GM13976 (cell line): ENCODE data around the gene NCOA7.
A peak's percentile ranks its signal among the peaks of the same experiment; 100 is the strongest.

Source experiments
- DNase-seq: peaks from one replicate; pipeline ENCODE4 v3.0.0; 2012; ENCODE audit warnings: low spot score
- CTCF ChIP-seq: IDR thresholded peaks from 2 replicates; pipeline ENCODE4 v1.5.1; 2012; ENCODE audit warnings: borderline replicate concordance, mild to moderate bottlenecking; ENCODE audit not compliant: insufficient read depth; ENCODE audit errors: extremely low read depth, missing control alignments, control extremely low read depth
- in situ Hi-C: fragments of 300-500 bp; cut with MboI; formaldehyde crosslinking; loops from one replicate; pipeline ENCODE4 v1.12.0; 2022; ENCODE audit warnings: low sequenced_read_pairs, mixed read lengths, inconsistent platforms; ENCODE audit not compliant: unreplicated experiment

NCOA7 gene

GRCh38 chr6:125795301-125795700 is 4.5 kb downstream of the NCOA7 start:
- in situ Hi-C loops = no loop called here
- DNase-seq = no peak
- TF ChIP-seq CTCF = no peak

- TF ChIP-seq CTCF = no peak
- in situ Hi-C loops = no loop called here
- DNase-seq = no peak
Observed at GRCh38 chr6:125797120-125797885, 6.5 kb downstream of the NCOA7 start.

GRCh38 chr6:125797886-125798444 is 7.2 kb downstream of the NCOA7 start:
- no peak for DNase-seq
- in situ Hi-C loops = no loop called here
- TF ChIP-seq CTCF = no peak

DNA sequence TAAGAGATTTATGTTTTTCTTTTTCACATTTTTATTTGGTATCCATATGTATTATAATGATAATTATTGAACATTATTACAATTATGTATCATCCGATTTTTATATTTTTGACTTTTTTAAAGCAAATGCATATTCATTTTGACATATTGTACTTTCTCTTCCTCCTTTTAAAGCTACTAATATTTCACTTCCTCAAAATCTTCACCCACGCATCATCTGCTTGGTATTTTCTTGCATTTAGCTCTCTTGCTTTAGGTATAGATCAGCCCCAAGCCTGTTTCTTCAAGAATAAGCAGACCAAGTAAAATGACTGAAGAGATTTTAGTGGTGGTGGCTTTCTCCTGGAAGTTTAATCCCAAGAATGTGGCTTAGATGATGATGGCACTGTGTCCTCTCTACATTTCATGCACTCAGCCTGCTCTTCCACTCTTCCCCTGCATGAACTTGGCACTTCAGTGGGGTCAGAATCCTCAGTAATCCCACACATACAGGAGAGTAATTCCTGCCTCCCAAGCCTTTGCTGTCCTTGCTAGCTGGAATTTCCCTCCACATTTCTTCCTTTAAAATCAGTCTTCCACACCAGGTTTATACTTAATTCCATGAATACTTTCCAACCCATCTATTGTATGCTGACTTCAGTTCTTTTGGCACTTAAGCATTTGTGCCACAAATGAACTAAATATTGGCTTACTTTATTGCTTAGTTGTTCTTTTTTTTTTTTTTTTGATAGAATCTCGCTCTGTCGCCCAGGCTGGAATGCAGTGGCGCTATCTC is 8.2 kb downstream of the NCOA7 start:
- DNase-seq = peak; percentile 57
- TF ChIP-seq CTCF = no peak
- in situ Hi-C loops = no loop called here

GRCh38 chr6:125802383-125802782 is 11.6 kb downstream of the NCOA7 start:
- in situ Hi-C loops = no loop called here
- no peak for TF ChIP-seq CTCF
- DNase-seq = no peak

GRCh38 chr6:125802943-125803377 is 12.2 kb downstream of the NCOA7 start:
- in situ Hi-C loops = no loop called here
- TF ChIP-seq CTCF = no peak
- DNase-seq = no peak
